WTC11 (cell line): ENCODE data around the gene OCRL. TPM values are rescaled to one million over a fixed set of nuclear protein-coding genes. Genes with fewer than 3 reads are reported as not detected.

Source experiments
- ATAC-seq: fragments of 200-7000 bp; cut with Tn5 transposase; 2 replicates; pipeline ENCODE4 v1.10.0; 2021; ENCODE audit warnings: mild to moderate bottlenecking, moderate library complexity
- CTCF ChIA-PET: fragments of 300-600 bp; sonication (Branson Sonifier 250); formaldehyde crosslinking; loops from one replicate; lab custom pipeline; 2021; ENCODE audit warnings: antibody characterized with exemption; lab: Charles Lee
- POLR2A ChIA-PET: fragments of 350-600 bp; sonication (Branson Sonifier 250); formaldehyde crosslinking; loops from one replicate; lab custom pipeline; 2021; ENCODE audit warnings: antibody characterized with exemption; lab: Charles Lee
- DNase-seq: peaks from one replicate; pipeline ENCODE4 v3.0.0; 2021; ENCODE audit warnings: low spot score
- H3K27ac Mint-ChIP-seq: 2 replicates; pipeline ENCODE4 v1.8.0; 2021; ENCODE audit warnings: mixed read lengths
- H3K27me3 Mint-ChIP-seq: 2 replicates; pipeline ENCODE4 v1.8.0; 2021; ENCODE audit warnings: low read depth, mild to moderate bottlenecking, moderate library complexity, mixed read lengths
- H3K36me3 Mint-ChIP-seq: 2 replicates; pipeline ENCODE4 v1.8.0; 2021; ENCODE audit warnings: mixed read lengths
- H3K4me1 Mint-ChIP-seq: 2 replicates; pipeline ENCODE4 v1.8.0; 2022; ENCODE audit warnings: mixed read lengths
- H3K4me3 Mint-ChIP-seq: 2 replicates; pipeline ENCODE4 v1.8.0; 2021; ENCODE audit warnings: mild to moderate bottlenecking, moderate library complexity, mixed read lengths
- H3K9me3 Mint-ChIP-seq: 2 replicates; pipeline ENCODE4 v1.8.0; 2021; ENCODE audit warnings: mixed read lengths
- ARID4B ChIP-seq: sonication (generic); formaldehyde crosslinking; IDR thresholded peaks from 2 replicates; pipeline ENCODE4 v1.8.0; 2023; ENCODE audit warnings: missing genetic modification reagents, mild to moderate bottlenecking, borderline replicate concordance
- ETV6 ChIP-seq: sonication (generic); formaldehyde crosslinking; IDR thresholded peaks from 2 replicates; pipeline ENCODE4 v1.8.1; 2022; ENCODE audit warnings: mild to moderate bottlenecking, missing genetic modification reagents
- FOXK1 ChIP-seq: sonication (generic); formaldehyde crosslinking; IDR thresholded peaks from 2 replicates; pipeline ENCODE4 v1.8.0; 2022; ENCODE audit warnings: mild to moderate bottlenecking, moderate library complexity, missing genetic modification reagents
- GRHL2 ChIP-seq: fragments of 250-450 bp; sonication (Bioruptor Pico); IDR thresholded peaks from 2 replicates; pipeline ENCODE4 v1.8.0; 2022; ENCODE audit warnings: mild to moderate bottlenecking, moderate library complexity; ENCODE audit not compliant: insufficient replicate concordance, severe bottlenecking
- IRF2 ChIP-seq: sonication (generic); formaldehyde crosslinking; IDR thresholded peaks from 2 replicates; pipeline ENCODE4 v1.8.0; 2022; ENCODE audit warnings: low read depth, missing genetic modification reagents, borderline replicate concordance
- MXD4 ChIP-seq: fragments of 250-450 bp; sonication (Bioruptor Pico); IDR thresholded peaks from 2 replicates; pipeline ENCODE4 v1.8.0; 2021; ENCODE audit warnings: mild to moderate bottlenecking, moderate library complexity, borderline replicate concordance
- MYBL2 ChIP-seq: sonication (generic); formaldehyde crosslinking; IDR thresholded peaks from 2 replicates; pipeline ENCODE4 v1.8.1; 2023; ENCODE audit warnings: mild to moderate bottlenecking, moderate library complexity, missing genetic modification reagents
- NFYB ChIP-seq: sonication (generic); formaldehyde crosslinking; conservative IDR thresholded peaks from 2 replicates; pipeline ENCODE4 v1.8.0; 2022; ENCODE audit warnings: low read depth, missing genetic modification reagents
- OVOL2 ChIP-seq: fragments of 250-450 bp; sonication (Bioruptor Pico); IDR thresholded peaks from 2 replicates; pipeline ENCODE4 v1.9.0; 2021; ENCODE audit warnings: mild to moderate bottlenecking, borderline replicate concordance
- PREB ChIP-seq: sonication (generic); formaldehyde crosslinking; IDR thresholded peaks from 2 replicates; pipeline ENCODE4 v1.8.1; 2022; ENCODE audit warnings: mild to moderate bottlenecking, missing genetic modification reagents, moderate library complexity, borderline replicate concordance
- RORB ChIP-seq: fragments of 250-450 bp; sonication (Bioruptor Pico); IDR thresholded peaks from 2 replicates; pipeline ENCODE4 v1.9.0; 2021; ENCODE audit warnings: mild to moderate bottlenecking
- ZBTB21 ChIP-seq: sonication (generic); formaldehyde crosslinking; IDR thresholded peaks from 2 replicates; pipeline ENCODE4 v1.8.1; 2023; ENCODE audit warnings: mild to moderate bottlenecking, missing genetic modification reagents, borderline replicate concordance
- ZNF396 ChIP-seq: fragments of 250-450 bp; sonication (Bioruptor Pico); IDR thresholded peaks from 2 replicates; pipeline ENCODE4 v1.8.0; 2021; ENCODE audit warnings: mild to moderate bottlenecking, moderate library complexity, borderline replicate concordance
- total RNA-seq: library from RNA; stranded (reverse); gene quantifications from 3 replicates; pipeline ENCODE4 v1.2.3, GENCODE V29; 2021
- TF ChIP-seq, protein P1 (sequence below): fragments of 200-600 bp; IDR thresholded peaks from 2 replicates; pipeline ENCODE4 v1.8.0; 2022; ENCODE audit warnings: antibody characterized with exemption
- TF ChIP-seq, protein P2 (sequence below): sonication (generic); formaldehyde crosslinking; IDR thresholded peaks from 2 replicates; pipeline ENCODE4 v1.8.1; 2022; ENCODE audit warnings: low read depth, mild to moderate bottlenecking, moderate library complexity, missing genetic modification reagents, borderline replicate concordance
- TF ChIP-seq, protein P3 (sequence below): sonication (generic); formaldehyde crosslinking; IDR thresholded peaks from 2 replicates; pipeline ENCODE4 v1.8.0; 2022; ENCODE audit warnings: mild to moderate bottlenecking, missing genetic modification reagents
- TF ChIP-seq, protein P4 (sequence below): sonication (generic); formaldehyde crosslinking; IDR thresholded peaks from 2 replicates; pipeline ENCODE4 v1.8.0; 2022; ENCODE audit warnings: mild to moderate bottlenecking, missing genetic modification reagents
- TF ChIP-seq, protein P5 (sequence below): sonication (generic); formaldehyde crosslinking; IDR thresholded peaks from 2 replicates; pipeline ENCODE4 v1.8.0; 2023; ENCODE audit warnings: mild to moderate bottlenecking, missing genetic modification reagents

The OCRL gene
- total RNA-seq, 1 experiment from 2014 or later: 17.4 TPM

GRCh38 chrX:129609395-129609794 lies 69.3 kb downstream of the OCRL start (continued):
- TF ChIP-seq ETV6: no peak

DNA sequence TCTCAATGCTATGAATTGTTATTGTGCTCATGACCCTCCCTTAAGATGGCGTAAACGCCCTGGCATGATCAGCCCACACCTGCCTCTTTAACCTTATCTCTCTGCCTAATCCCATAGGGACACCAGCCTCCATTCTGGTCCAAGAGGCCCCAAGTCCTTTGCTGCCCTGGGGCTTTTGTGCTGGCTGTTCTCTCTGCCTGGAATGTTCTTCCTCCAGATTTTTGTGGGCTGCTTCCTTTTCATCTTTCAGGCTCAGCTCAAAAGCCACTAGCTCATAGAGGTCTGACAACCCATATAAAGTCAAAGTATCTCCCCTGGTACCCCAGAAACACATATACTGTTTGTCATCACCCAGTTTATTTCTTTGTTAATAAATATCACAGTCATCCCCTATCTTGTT lies 72.3 kb downstream of the OCRL start:
- H3K27ac Mint-ChIP-seq: no peak overlapping the region
- no peaks in the 10 kb centered on the region for H3K9me3 Mint-ChIP-seq
- ATAC-seq: no peak
- POLR2A ChIA-PET: no interaction called here
- H3K27me3 Mint-ChIP-seq: 0 out of 2 replicates have a peak, but pooled peaks cover 2% of the 10 kb centered on the region
- no peak overlapping the region for H3K4me3 Mint-ChIP-seq
- CTCF ChIA-PET: no interaction called here
- no peaks in the 10 kb centered on the region for H3K36me3 Mint-ChIP-seq
- no peak for DNase-seq
- peaks cover 3% of the 10 kb centered on the region; the same call in 1 of the 2 replicates for H3K4me1 Mint-ChIP-seq
- TF ChIP-seq OVOL2 (CRISPR knock-in tag): no peak
- TF ChIP-seq, protein P1, sequence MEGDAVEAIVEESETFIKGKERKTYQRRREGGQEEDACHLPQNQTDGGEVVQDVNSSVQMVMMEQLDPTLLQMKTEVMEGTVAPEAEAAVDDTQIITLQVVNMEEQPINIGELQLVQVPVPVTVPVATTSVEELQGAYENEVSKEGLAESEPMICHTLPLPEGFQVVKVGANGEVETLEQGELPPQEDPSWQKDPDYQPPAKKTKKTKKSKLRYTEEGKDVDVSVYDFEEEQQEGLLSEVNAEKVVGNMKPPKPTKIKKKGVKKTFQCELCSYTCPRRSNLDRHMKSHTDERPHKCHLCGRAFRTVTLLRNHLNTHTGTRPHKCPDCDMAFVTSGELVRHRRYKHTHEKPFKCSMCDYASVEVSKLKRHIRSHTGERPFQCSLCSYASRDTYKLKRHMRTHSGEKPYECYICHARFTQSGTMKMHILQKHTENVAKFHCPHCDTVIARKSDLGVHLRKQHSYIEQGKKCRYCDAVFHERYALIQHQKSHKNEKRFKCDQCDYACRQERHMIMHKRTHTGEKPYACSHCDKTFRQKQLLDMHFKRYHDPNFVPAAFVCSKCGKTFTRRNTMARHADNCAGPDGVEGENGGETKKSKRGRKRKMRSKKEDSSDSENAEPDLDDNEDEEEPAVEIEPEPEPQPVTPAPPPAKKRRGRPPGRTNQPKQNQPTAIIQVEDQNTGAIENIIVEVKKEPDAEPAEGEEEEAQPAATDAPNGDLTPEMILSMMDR: no peak
- TF ChIP-seq, protein P2, sequence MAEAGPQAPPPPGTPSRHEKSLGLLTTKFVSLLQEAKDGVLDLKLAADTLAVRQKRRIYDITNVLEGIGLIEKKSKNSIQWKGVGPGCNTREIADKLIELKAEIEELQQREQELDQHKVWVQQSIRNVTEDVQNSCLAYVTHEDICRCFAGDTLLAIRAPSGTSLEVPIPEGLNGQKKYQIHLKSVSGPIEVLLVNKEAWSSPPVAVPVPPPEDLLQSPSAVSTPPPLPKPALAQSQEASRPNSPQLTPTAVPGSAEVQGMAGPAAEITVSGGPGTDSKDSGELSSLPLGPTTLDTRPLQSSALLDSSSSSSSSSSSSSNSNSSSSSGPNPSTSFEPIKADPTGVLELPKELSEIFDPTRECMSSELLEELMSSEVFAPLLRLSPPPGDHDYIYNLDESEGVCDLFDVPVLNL (CRISPR knock-in tag): no peak
- no peak for TF ChIP-seq FOXK1 (CRISPR knock-in tag)
- TF ChIP-seq PREB: no peak
- no peak for TF ChIP-seq MYBL2 (CRISPR knock-in tag)
- TF ChIP-seq, protein P3, sequence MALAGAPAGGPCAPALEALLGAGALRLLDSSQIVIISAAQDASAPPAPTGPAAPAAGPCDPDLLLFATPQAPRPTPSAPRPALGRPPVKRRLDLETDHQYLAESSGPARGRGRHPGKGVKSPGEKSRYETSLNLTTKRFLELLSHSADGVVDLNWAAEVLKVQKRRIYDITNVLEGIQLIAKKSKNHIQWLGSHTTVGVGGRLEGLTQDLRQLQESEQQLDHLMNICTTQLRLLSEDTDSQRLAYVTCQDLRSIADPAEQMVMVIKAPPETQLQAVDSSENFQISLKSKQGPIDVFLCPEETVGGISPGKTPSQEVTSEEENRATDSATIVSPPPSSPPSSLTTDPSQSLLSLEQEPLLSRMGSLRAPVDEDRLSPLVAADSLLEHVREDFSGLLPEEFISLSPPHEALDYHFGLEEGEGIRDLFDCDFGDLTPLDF: no peak
- TF ChIP-seq GRHL2: no peak
- TF ChIP-seq, protein P4, sequence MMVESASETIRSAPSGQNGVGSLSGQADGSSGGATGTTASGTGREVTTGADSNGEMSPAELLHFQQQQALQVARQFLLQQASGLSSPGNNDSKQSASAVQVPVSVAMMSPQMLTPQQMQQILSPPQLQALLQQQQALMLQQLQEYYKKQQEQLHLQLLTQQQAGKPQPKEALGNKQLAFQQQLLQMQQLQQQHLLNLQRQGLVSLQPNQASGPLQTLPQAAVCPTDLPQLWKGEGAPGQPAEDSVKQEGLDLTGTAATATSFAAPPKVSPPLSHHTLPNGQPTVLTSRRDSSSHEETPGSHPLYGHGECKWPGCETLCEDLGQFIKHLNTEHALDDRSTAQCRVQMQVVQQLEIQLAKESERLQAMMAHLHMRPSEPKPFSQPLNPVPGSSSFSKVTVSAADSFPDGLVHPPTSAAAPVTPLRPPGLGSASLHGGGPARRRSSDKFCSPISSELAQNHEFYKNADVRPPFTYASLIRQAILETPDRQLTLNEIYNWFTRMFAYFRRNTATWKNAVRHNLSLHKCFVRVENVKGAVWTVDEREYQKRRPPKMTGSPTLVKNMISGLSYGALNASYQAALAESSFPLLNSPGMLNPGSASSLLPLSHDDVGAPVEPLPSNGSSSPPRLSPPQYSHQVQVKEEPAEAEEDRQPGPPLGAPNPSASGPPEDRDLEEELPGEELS (CRISPR knock-in tag): no peak
- no peak for TF ChIP-seq ZNF396 (CRISPR knock-in tag)
- TF ChIP-seq RORB (CRISPR knock-in tag): no peak
- TF ChIP-seq MXD4 (CRISPR knock-in tag): no peak
- TF ChIP-seq IRF2 (CRISPR knock-in tag): no peak
- TF ChIP-seq ARID4B (CRISPR knock-in tag): no peak
- no peak for TF ChIP-seq ZBTB21 (CRISPR knock-in tag)
- no peak for TF ChIP-seq NFYB (CRISPR knock-in tag)
- TF ChIP-seq, protein P5, sequence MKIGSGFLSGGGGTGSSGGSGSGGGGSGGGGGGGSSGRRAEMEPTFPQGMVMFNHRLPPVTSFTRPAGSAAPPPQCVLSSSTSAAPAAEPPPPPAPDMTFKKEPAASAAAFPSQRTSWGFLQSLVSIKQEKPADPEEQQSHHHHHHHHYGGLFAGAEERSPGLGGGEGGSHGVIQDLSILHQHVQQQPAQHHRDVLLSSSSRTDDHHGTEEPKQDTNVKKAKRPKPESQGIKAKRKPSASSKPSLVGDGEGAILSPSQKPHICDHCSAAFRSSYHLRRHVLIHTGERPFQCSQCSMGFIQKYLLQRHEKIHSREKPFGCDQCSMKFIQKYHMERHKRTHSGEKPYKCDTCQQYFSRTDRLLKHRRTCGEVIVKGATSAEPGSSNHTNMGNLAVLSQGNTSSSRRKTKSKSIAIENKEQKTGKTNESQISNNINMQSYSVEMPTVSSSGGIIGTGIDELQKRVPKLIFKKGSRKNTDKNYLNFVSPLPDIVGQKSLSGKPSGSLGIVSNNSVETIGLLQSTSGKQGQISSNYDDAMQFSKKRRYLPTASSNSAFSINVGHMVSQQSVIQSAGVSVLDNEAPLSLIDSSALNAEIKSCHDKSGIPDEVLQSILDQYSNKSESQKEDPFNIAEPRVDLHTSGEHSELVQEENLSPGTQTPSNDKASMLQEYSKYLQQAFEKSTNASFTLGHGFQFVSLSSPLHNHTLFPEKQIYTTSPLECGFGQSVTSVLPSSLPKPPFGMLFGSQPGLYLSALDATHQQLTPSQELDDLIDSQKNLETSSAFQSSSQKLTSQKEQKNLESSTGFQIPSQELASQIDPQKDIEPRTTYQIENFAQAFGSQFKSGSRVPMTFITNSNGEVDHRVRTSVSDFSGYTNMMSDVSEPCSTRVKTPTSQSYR: no peak
